Panc1 (cell line): ENCODE data around the gene STPG4.

Experiments used
- CTCF ChIP-seq: fragments of 450-650 bp; IDR thresholded peaks from 2 replicates; pipeline ENCODE4 v1.5.1; 2017; ENCODE audit warnings: mild to moderate bottlenecking
- POLR2AphosphoS5 ChIP-seq: IDR thresholded peaks from 2 replicates; pipeline ENCODE4 v1.6.1; 2012; ENCODE audit warnings: mild to moderate bottlenecking, low read depth, low read length, moderate library complexity
- REST ChIP-seq, 2 experiments: IDR thresholded peaks; 2 replicates each; pipeline ENCODE4 v1.6.1; 2011 to 2012; ENCODE audit warnings: low read depth in 2 of 2, control low read depth in 1 of 2, low read length in 1 of 2, mild to moderate bottlenecking in 1 of 2, moderate library complexity in 1 of 2; ENCODE audit not compliant: insufficient read depth in 1 of 2
- SIN3A ChIP-seq: IDR thresholded peaks from 2 replicates; pipeline ENCODE4 v1.6.1; 2012; ENCODE audit warnings: low read depth, mild to moderate bottlenecking, low read length, moderate library complexity, borderline replicate concordance; ENCODE audit not compliant: insufficient read depth

GRCh38 chr2:47161475-47161874 is 6.4 kb upstream of the STPG4 start:
- TF ChIP-seq CTCF (no peak), POLR2AphosphoS5 (no peak), REST (IDR thresholded peaks at IDR 0.05; ENCODE audit: insufficient read depth in 1 of 2, low read depth in 2 of 2, low read length in 1 of 2) (no peak), SIN3A (no peak)
